ENCODE data around the gene VRK3.
"Not testable (repeated sequence)": the region's sequence is repeated elsewhere in the genome, so short reads cannot be mapped to it uniquely, and the experiment has no call there.

VRK3 gene

GRCh38 chr19:49985871-49986270, 39.3 kb downstream of the VRK3 start:
- DNase-seq, result no peak

- DNase-seq, result no peak
These were observed 40.7 kb downstream of the VRK3 start for GRCh38 chr19:49984491-49984890.

GRCh38 chr19:49983645-49984229, 41.4 kb downstream of the VRK3 start:
- DNase-seq, result peak; percentile 52

GRCh38 chr19:49981603-49982593, 43.3 kb downstream of the VRK3 start:
- no peak for DNase-seq

GRCh38 chr19:49978324-49978723, 46.8 kb downstream of the VRK3 start:
- DNase-seq, result no peak

GRCh38 chr19:49977881-49978280, 47.3 kb downstream of the VRK3 start:
- no peak for DNase-seq

GRCh38 chr19:49977076-49977475, 48.1 kb downstream of the VRK3 start:
- no peak for DNase-seq

- DNase-seq, result no peak
These were observed 48.7 kb downstream of the VRK3 start for GRCh38 chr19:49976496-49976895.

- DNase-seq, result no peak
These were observed 50.1 kb downstream of the VRK3 start for GRCh38 chr19:49975051-49975450.

GRCh38 chr19:49973987-49974386, 51.2 kb downstream of the VRK3 start:
- DNase-seq, result no peak

- DNase-seq, result no peak
These were observed 52.3 kb downstream of the VRK3 start for GRCh38 chr19:49972841-49973240.

GRCh38 chr19:49971991-49972411, 53.2 kb downstream of the VRK3 start:
- DNase-seq, result no peak

GRCh38 chr19:49969355-49969754, 55.8 kb downstream of the VRK3 start:
- DNase-seq, result not testable (repeated sequence)

- no peak for DNase-seq
These were observed 56.8 kb downstream of the VRK3 start for GRCh38 chr19:49968279-49968922.

GRCh38 chr19:49960980-49961379, 64.2 kb downstream of the VRK3 start, which contains the start of gene SIGLEC11:
SIGLEC11 (minus strand) TSS chr19:49961172; CDS start chr19:49961081, 91 bp downstream.
- DNase-seq, result not testable (repeated sequence)

- DNase-seq, result not testable (repeated sequence)
These were observed 65.3 kb downstream of the VRK3 start for GRCh38 chr19:49959892-49960291.

- not testable (repeated sequence) for DNase-seq
These were observed 66.6 kb downstream of the VRK3 start for GRCh38 chr19:49958596-49958995.

- not testable (repeated sequence) for DNase-seq
These were observed 67.0 kb downstream of the VRK3 start for GRCh38 chr19:49958144-49958543.

- no peak for DNase-seq
These were observed 67.8 kb downstream of the VRK3 start for GRCh38 chr19:49957262-49957915.

GRCh38 chr19:49956115-49956495, 69.1 kb downstream of the VRK3 start:
- DNase-seq, result no peak

- no peak for DNase-seq
These were observed 70.2 kb downstream of the VRK3 start for GRCh38 chr19:49954933-49955332.

- DNase-seq, result peak; percentile 5
These were observed 70.9 kb downstream of the VRK3 start for GRCh38 chr19:49954092-49954829.
